Skin of body (tissue), 2 donors: ENCODE measurements around the gene PCNX1. TPM values are rescaled to one million over a fixed set of nuclear protein-coding genes. Genes with fewer than 3 reads are reported as not detected.
"Not testable (repeated sequence)": the region's sequence is repeated elsewhere in the genome, so short reads cannot be mapped to it uniquely, and the experiment has no call there.

ENCODE experiments used
- DNase-seq: peaks from one replicate; lab custom pipeline; 2025; lab: John Stamatoyannopoulos, UW
- total RNA-seq: library from RNA; depleted of rRNA; stranded (reverse); fragments of >200 nt; gene quantifications from one replicate; pipeline ENCODE4 v1.2.3, GENCODE V29; 2014

PCNX1 gene
- total RNA-seq, 1 donor from 2014 or later = 79.1 TPM

DNA sequence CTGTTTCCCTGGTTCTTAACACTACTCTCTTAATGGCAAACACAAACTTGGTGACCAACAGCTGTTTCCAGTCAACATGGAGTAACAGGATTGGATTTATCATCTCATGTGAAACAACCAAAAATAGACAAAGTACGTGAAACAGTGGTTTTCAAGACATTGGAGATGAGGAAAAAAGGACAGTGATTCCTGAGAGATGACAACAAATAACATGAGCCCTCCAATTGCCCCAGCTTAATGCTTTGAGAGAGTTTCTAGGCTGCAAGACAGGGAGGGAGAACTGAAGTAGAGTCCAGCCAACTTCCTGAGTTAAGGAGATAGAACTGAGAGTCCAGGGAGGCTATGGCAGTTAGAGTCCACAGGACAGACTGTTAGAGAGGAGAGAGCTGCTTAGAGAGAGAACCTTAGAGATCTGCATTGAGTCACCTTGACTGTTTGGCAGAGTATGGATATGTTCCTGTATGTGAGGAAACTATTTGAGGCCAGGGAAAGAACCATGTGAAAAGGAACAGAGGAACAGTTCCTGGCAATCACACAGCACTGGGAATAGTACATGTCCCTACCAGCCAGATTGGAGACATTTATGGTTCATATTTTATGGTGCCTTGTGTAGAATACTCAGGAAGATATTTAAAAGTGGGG is 106.4 kb downstream of the PCNX1 start:
- DNase-seq = no peak

DNA sequence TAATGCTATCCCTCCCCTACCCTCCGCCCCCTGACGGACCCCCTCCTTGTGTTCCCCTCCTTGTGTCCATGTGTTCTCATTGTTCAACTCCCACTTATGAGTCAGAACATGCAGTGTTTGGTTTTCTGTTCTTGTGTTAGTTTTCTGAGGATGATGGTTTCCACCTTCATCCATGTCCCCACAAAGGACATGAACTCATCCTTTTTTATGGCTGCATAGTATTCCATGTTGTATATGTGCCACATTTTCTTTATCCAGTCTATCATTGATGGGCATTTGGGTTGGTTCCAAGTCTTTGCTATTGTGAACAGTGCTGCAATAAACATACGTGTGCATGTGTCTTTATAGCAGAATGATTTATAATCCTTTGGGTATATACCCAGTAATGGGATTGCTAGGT is 112.7 kb downstream of the PCNX1 start:
- not testable (repeated sequence) for DNase-seq

DNA sequence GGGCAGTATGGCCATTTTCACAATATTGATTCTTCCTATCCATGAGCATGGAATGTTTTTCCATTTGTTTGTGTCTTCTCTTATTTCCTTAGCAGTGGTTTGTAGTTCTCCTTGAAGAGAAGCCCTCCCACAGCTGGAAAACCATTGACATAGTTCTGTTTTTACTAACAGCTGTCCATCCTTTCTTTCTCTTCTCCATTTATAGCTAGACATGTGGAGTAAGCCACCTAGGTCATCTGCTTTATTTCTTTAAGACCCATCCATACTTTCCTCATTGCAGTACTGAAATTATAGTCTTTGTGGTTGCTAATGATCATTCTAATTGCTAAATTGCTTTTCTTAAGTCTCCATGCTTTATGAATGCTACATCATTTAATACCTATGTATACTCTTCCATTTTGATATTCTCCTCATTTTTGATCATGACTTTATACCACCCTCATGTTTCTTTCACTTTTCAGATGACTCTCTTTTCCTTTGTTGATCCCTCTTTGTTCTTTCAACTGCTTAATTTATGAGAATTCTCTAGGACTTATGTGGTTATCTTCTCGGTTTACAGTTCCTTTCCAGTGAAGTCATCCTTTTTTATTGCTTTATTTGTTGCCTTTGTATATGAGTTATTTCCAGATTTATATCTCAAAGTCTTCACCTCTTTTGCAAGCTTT is 114.2 kb downstream of the PCNX1 start:
- DNase-seq = no peak

DNA sequence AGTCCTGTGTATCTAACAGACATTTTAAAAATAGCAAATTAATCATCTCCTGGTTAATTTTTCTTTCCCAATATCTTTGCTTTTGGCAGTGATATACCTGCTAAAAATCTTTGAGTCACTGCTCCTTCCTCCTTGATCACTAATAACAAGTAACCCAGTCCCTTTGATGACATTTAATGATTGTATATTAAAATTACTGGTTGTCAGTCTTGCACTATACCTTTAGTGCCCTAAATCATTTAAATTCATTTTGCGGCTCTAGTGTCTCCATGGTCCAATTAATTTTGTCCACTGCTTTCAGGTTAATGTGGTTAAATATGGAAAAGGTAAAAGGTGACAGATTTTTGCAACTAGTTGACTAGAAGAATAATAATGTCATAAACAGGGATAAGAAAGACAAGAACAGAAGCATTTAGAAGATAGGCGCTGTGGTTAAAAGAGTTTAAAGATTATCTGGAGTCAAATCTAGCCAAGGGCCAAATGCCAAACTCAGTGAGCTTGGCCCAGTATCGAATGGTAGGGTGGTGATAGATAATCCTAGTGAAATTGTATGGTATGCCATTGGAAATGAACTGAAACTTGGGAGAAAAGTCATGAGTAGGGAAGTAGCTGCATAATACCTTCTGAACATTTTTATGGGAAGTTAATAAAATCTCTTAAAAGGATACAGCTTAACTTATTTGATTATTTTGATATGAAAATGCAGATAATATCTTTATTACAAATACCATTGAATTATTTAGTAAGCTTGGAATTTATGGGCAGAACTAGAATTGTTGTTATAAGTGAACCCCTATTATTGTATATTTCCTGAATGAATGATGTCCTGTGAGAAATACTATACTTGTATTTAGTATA is 115.0 kb downstream of the PCNX1 start:
- DNase-seq = no peak

DNA sequence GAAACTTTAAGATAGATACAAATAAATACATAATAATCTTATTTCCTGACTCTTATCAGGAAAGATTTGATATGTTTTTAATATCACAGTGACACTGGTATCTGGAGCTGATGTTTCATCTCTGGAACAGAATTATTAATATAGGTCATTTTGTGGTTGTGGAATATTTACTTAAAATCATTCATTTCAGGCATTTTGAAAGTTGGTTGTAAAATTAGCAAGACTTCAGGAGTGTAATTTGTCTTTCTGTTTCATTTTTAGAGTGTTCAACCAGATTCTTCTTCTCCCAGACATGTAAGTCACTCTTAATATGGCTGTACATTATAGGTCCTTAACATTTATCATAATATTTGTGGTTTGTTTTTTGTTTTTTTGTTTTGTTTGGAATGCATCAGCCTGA is 115.7 kb downstream of the PCNX1 start:
- DNase-seq = no peak

DNA sequence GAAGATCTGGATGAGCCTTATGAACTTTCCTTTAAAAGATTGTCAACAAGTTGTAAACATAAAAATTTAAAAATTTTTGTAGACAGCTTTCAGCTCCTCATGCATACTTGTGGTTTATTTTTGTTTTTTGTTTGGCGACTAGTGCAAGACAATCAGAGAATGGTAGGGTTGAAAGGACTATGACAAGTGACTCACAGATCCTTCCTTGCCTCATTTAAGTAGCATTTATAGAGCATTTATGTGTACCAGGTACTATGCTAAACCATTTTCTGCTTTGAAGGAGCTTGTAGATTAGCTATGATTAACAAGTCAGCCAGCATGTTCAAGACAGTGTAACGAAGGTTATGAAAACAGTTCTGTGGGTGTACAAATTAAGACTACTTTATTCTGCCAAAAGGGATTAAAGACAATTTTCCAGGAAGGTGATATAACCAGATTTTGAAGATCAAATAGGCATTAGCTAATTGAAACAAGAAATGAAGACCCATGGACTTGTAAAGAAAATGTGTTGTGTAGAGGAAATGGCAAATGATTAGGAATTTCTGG is 122.0 kb downstream of the PCNX1 start:
- DNase-seq = no peak

DNA sequence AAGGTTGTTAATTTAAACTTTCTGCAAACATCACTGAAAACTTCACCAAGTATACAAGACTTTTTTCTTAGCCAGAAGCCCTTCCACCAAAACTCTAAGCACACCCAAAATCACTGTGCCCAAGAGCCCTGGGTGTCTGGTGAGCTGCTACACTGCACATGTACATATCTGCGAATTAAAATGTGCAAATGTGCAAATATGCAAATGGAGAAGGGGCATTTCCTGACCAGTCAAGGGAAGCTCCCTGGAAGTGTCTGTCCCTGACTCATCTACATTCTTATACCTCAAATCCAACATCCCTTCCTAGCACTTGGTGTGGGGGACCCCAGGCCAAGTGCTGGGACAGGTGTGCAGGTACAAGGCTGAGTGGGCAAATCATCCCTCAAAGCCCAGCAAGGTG is 123.7 kb downstream of the PCNX1 start:
- no peak for DNase-seq

DNA sequence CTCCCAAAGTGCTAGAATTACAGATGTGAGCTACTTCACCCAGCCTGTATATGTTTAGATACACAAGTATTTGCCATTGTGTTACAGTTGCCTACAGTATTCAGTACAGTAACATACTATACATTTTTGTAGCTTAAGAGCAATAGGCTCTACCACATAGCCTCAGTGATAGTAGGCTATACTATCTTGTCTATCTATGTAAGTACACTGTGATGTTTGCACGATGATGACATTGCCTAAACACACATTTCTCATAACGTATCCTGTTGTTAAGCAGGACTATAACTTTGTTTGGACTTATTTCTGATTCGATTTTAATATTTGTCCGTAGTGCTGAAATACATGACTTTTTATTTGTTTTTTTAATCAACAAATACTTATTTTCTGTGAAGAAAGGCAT is 129.2 kb downstream of the PCNX1 start:
- no peak for DNase-seq

DNA sequence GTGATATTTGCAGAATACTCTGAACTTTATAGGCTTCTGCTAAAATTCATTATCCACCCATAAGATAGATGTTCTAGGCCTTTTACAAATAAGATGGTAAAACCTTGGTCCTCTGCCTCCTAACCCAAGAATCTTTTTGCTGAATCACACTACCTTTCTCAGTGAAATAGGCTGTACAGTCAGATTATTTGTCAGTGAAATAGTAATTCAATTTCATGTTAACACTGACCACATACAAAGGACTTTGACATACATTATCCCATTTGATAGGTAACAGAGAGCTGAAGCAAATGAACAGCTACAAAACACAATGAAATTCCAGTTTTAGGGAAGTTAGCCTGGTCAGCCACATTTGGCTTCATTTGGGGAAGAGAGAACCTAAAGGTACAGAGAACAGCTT is 141.1 kb downstream of the PCNX1 start:
- no peak for DNase-seq

DNA sequence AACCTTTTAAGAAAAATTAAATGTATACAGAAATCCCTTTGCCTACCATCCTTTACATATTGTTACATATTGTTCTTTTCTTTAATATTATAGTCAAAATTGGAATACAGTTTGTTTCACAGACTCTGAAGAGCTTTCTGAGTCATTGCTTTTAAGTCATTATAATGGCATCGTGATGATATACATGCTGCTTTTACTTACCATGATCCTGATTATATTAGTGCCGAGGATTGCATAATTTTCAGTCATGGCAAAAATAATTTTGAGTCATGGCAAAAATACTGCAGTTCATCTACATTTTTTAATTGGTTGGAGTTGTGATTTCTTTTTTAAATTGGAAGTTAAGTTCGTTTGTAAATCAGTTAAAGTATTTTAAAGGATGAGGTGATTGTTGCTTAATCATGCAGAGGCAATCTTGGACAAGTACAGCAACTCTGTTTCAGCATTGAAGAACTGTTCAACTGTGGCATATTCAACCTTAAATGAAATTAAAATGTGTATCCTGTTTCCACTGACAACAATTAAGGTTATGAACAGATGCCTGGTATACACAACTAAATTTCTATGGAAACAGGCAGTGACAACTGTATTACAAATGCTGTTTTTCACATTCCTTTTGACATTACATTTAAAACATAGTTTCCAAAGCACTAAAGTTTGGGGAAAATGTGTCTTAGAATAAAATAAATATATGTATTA is 142.3 kb downstream of the PCNX1 start:
- no peak for DNase-seq

DNA sequence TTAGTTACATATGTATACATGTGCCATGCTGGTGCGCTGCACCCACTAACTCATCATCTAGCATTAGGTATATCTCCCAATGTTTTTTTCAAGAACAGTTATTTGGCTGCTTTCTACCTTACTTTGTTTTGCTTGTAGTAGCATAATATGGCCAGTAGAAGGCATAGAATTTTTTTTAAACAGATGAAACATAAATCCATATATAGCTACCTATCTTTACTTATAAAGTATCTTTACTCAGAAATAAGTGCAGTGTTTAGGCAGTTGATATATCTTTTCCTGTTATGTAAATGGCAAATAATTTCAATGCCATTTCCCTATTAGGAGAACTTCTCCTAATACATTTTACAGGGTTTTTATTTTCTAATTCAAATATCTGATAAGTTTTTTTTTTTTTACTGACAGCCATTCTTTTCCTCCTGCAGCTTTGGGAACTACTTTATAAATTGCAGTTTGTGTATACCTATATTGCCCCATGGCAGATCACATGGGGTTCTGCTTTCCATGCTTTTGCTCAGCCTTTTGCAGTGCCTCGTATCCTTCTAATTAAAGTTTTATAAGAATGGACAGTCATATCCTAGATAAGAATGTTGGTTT is 143.1 kb downstream of the PCNX1 start:
- DNase-seq = no peak

DNA sequence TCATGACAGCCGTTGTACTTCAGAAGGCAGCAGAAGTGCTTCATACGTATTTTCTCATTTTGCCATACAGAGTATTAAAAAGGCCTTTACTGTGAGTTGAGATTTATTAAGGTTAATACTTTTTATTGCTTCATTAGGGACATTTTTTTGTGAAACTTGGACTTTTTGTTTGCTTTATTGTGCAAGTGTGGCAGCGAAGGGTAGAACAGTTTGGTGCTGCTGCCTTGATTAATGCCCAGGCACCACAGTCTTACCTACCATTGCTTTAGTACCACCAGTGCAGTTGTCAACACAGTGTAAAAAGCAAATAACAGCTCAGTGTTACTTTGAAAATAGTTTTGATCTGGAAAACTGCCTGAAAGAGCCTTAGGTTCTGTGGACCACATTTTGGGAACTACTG is 147.4 kb downstream of the PCNX1 start:
- no peak for DNase-seq

DNA sequence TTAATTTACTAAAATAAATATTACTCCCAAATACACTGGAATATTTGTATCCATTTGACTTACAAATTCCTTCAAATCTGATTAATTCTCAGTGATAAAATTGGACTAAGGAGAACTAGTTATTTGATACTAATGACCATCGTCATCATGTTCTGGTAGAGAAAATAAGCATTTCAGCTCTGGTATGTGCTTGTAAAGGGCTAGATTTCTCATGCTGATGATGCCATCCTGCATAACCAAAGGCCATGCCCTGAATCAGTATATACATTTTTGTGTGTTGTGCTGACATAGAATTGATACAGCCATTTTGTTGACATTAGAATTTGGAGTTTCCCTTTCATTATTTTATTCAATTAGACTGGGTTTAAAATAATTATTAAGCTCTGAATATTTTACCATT is 148.9 kb downstream of the PCNX1 start:
- no peak for DNase-seq

DNA sequence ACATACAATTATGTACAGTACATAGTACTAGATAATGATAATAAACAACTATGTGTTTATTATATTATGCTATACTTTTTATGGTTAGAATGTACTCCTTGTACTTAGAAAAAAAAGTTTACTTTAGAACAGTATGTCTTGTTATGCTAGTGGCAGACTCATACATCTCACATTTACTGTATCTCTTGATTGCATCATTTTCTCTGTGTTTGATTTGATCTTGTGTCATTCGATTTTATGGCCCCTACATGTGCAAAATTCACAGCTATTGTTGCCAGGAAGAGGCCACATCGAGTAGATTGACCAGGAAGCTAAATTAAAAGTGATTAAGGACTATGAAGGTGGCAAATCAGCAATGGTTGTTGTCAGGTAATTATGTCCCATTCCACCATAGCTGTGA is 153.0 kb downstream of the PCNX1 start:
- DNase-seq = no peak

DNA sequence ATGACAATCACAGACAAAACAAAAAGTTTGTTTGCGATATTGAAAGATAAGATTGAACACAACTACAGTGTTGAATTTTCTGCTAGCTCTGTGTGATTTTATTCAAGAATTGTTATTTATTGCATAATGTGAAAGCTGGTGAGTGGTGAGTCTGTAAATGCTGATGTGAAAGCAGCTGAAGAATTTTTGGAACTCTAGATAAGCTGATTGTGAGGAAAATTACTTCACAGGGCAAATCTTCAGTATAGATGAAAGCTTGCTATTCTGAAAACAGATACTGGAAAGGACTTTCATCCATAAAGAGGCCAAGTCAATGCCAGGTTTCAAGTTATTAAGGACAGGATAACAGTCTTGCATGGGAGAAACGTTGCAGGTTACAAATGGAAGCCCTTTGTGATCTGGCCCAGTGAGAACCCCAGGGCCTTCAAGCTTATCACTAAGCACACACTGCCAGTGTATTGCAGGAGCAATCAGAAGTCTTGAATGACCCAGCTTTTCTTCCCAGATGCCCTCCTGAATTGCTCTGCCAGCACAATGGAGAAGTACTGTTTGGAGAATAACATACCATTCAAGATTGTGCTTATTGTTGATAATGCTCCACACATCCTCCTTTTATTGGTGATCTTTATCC is 153.7 kb downstream of the PCNX1 start:
- no peak for DNase-seq

DNA sequence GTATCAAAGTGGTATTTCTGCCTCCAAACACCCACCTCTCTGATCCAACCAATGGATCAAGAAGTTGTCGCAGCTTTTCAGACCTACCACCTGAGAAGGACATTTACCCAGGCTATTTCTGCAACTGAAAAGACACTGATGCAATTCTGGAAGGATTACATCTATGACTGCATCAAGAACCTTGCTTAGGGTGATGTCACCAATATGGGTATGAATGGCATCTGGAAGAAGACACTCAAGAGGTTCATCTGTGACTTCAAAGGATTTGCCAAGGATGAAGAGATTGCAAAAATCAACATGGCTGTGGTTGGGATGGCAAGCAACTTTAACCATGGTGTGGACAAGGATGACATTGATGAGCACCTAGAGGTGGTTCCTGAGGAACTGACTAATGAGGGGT is 154.2 kb downstream of the PCNX1 start:
- DNase-seq = no peak

DNA sequence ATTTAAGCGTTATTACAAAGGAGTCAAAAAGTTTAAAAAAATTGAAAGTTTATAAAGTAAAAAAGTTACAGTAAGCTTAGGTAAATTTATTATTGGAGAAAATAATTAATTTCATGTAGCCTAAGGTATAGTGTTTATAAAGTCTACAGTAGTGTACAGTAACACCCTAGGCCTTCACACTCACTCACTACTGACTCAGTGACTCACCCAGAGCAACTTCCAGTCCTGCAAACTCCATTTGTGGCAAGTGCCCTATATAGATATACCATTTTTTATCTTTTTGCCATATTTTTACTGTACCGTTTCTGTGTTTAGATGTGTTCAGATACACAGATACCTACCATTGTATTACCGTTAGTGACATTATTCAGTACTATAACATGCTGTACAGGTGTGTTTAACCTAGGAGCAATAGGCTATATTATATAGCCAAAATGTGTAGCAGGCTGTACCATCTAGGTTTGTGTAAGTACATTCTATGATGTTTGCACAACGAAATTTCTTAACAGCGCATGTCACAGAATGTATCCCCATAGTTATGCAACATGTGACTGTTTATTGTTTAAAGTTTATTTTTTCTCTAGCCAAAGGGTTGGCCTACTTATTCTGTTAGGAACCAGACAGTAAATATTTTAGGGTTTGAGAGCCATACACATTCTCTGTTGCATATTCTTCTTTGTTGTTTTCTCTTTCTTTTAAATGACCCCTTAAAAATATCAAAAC is 155.5 kb downstream of the PCNX1 start:
- DNase-seq = no peak

DNA sequence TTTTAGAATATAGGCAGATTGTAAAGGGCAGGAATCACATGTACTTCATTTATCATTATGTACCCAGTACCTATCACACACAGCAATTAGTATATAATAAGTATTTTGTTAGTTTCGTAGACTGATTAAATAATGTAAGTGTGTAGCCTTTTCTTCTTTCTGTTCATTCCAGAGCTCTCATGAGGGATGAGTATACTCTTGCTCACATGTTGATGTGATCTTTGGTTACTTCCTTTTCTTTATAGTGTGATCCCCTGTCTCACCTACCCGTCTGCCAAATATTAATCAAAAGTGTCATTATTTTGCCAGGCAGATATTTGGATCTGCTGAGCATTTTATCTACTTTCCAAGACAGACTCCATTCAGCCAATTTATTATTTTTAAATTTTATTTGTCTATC is 156.1 kb downstream of the PCNX1 start:
- no peak for DNase-seq

DNA sequence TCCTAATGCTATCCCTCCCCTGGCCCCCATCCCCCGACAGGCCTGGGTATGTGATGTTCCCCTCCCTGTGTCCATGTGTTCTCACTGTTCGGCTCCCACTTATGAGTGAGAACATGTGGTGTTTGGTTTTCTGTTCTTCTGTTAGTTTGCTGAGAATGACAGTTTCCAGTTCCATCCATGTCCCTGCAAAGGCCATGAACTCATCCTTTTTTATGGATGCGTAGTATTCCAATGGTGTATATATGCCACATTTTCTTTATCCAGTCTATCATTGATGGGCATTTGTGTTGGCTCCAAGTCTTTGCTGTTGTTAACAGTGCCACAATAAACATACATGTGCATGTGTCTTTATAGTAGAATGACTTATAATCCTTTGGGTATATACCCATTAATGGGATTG is 157.5 kb downstream of the PCNX1 start:
- DNase-seq = not testable (repeated sequence)

DNA sequence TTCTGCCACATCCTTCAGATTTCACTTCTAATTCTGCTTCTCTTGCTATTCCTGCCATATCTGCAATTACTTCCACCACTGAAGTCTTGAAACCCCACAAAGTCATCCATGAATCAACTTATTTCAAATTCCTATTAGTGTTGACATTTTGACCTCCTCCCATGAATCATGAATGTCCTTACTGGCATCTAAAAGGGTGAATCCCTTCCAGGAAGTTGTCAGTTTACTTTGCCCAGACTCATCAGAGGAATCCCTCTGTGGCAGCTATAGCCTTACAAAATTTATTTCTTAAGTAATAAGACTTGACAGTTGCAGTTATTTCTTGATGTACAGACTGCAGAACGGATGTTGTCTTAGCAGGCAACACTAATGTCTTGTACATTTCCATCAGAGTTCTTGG is 162.9 kb downstream of the PCNX1 start:
- no peak for DNase-seq
